ENCODE results near the gene MRPL11. TPM values are rescaled to one million over a fixed set of nuclear protein-coding genes. Genes with fewer than 3 reads are reported as not detected.

The MRPL11 gene
- total RNA-seq, 1 donor from 2014 or later = 53.8 TPM

DNA sequence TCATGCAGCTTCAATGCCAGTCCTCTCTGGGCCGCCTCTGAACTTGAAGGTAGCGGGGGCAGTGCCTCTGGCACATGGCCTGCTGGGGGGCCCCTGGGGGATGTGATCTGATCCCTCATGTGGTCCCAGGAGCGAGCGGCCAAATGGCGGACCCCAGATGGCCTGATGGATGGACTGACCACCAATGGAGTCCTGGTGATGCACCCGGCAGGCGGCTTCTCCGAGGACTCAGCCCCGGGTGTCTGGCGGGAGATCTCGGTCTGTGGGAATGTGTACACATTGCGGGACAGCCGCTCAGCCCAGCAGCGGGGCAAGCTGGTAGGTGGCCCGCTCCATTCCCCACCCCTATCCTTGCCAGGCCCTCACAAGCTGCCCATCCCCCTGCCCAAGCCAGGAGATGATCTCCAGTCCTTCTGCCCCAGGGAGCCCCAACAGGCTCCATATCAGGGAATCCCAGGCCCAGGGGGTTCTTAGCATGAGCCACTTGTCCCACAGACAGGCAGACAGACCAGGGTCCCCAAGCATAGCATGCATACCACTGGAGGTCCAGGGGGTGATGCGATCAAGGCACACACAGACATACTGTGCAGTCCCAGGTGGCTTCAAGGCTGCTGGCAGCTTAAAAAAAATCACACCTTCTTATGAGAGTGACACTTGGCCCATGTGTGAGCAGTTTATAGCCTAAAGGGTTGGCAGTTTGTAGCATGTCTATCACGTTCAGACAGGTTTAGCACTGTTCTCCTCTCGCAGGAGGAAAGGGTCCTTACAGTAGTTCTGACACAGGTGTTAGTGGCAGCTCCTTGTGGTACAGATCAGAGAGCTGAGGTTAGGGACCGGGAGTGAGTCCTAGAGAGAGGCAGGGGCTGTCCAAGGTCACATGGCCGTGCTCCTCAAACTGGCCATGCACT lies 35.2 kb upstream of the MRPL11 start:
- no peaks in the 10 kb centered on the region for H3K27me3 ChIP-seq (ENCODE audit: low read depth)

DNA sequence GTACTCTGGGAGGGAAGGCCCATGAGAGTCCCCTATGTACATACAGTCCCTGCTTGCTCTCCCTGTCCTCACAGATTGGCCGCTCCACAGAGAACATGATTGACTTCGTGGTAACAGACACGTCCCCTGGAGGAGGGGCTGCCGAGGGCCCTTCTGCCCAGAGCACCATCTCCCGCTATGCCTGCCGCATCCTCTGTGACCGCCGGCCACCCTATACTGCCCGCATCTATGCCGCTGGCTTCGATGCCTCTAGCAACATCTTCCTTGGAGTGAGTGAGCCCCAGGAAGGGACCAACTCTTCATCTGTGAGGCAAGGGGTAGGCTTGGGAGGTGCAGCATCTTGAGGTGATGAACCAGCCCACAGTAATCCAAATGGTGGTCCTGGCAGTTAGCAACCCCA lies 34.5 kb upstream of the MRPL11 start:
- H3K4me3 ChIP-seq = no peak overlapping the region
- no peak for DNase-seq
- H3K27ac ChIP-seq (replicated peaks) = no peak overlapping the region
- no peaks in the 10 kb centered on the region for H3K9me3 ChIP-seq (replicated peaks)
- H3K4me1 ChIP-seq = peaks cover 3% of the 10 kb centered on the region
- intact Hi-C loops (cut with micrococcal nuclease) = no loop called here
- TF ChIP-seq, protein P1, sequence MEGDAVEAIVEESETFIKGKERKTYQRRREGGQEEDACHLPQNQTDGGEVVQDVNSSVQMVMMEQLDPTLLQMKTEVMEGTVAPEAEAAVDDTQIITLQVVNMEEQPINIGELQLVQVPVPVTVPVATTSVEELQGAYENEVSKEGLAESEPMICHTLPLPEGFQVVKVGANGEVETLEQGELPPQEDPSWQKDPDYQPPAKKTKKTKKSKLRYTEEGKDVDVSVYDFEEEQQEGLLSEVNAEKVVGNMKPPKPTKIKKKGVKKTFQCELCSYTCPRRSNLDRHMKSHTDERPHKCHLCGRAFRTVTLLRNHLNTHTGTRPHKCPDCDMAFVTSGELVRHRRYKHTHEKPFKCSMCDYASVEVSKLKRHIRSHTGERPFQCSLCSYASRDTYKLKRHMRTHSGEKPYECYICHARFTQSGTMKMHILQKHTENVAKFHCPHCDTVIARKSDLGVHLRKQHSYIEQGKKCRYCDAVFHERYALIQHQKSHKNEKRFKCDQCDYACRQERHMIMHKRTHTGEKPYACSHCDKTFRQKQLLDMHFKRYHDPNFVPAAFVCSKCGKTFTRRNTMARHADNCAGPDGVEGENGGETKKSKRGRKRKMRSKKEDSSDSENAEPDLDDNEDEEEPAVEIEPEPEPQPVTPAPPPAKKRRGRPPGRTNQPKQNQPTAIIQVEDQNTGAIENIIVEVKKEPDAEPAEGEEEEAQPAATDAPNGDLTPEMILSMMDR (IDR thresholded peaks at IDR 0.05; ENCODE audit: borderline replicate concordance) = no peak
- no peaks in the 10 kb centered on the region for H3K27me3 ChIP-seq (ENCODE audit: low read depth)
- H3K36me3 ChIP-seq = peaks cover 45% of the 10 kb centered on the region

More for the DNA sequence above, 35.2 kb upstream of the MRPL11 start:
- DNase-seq = no peak
- no peak overlapping the region for H3K27ac ChIP-seq (replicated peaks)
- no peak overlapping the region for H3K4me3 ChIP-seq
- peaks cover 8% of the 10 kb centered on the region for H3K4me1 ChIP-seq
- TF ChIP-seq, protein P1 (IDR thresholded peaks at IDR 0.05; ENCODE audit: borderline replicate concordance) = no peak
- H3K36me3 ChIP-seq = peaks cover 45% of the 10 kb centered on the region
- intact Hi-C loops (cut with micrococcal nuclease) = no loop called here
- no peaks in the 10 kb centered on the region for H3K9me3 ChIP-seq (replicated peaks)

DNA sequence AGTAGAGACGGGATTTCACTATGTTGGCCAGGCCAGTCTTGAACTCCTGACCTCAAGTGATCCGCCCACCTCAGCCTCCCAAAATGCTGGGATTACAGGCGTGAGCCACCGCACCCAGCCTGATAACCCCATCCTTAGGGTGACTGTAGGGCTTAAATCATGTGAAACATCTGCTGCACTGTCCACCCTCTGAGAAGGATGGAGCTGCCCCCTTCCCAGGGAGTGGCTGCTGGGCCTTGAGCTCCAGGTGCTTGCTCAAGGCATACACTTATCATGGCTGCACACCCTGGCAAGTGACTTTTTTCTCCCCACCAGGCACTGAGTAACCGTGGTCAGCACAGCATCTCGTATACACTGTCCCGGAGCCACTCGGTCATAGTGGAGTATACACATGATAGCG lies 33.4 kb upstream of the MRPL11 start:
- peaks cover 13% of the 10 kb centered on the region for H3K4me1 ChIP-seq
- peaks cover 45% of the 10 kb centered on the region for H3K36me3 ChIP-seq
- H3K27ac ChIP-seq (replicated peaks) = no peak overlapping the region
- H3K9me3 ChIP-seq (replicated peaks) = no peaks in the 10 kb centered on the region
- DNase-seq = no peak
- H3K4me3 ChIP-seq = no peak overlapping the region
- intact Hi-C loops (cut with micrococcal nuclease) = no loop called here
- H3K27me3 ChIP-seq (ENCODE audit: low read depth) = no peaks in the 10 kb centered on the region
- TF ChIP-seq, protein P1 (IDR thresholded peaks at IDR 0.05; ENCODE audit: borderline replicate concordance) = no peak

DNA sequence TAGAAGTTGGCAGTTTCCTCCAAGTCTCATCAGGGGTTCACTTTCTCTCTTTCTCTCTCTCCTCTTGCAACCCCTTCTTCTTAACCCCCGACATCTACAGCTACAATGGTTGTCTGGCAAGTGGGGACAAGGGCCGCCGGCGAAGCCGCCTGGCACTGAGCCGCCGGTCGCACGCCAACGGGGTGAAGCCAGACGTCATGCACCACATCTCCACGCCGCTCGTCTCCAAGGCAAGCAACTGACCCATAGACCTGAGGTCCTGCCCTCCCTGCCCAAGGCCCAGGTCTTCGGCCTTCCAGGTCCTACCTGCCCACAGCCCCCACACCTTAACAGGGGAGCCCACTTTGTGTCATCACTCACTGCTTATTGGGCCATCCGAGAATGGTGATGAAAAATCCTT lies 32.5 kb upstream of the MRPL11 start:
- TF ChIP-seq, protein P1 (IDR thresholded peaks at IDR 0.05; ENCODE audit: borderline replicate concordance) = no peak
- Histone ChIP-seq H3K36me3 (peaks cover 45% of the 10 kb centered on the region), H3K27me3 (ENCODE audit: low read depth) (no peaks in the 10 kb centered on the region), H3K9me3 (replicated peaks) (no peaks in the 10 kb centered on the region), H3K4me3 (no peak overlapping the region), H3K4me1 (peaks cover 17% of the 10 kb centered on the region), H3K27ac (replicated peaks) (no peak overlapping the region)
- DNase-seq = no peak
- intact Hi-C loops (cut with micrococcal nuclease) = no loop called here

DNA sequence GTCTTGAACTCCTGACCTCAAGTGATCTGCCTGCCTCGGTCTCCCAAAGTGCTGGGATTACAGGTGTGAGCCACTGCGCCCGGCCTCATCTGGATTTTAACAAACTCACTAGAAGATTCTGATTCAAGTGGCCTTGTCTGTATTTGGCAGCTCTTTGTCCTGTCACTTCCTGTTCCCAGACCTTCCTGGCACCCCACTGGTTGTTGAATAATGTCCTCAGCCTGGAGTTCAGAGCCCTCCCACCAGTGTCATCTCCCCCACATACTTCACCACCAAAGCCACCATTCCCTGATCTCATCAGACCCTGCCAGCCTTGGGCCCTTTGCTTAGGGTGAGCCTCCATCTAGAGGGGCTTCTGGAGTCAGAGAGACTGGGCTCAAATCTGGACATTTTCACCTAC lies 31.4 kb upstream of the MRPL11 start:
- H3K36me3 ChIP-seq = peaks cover 35% of the 10 kb centered on the region
- H3K27me3 ChIP-seq (ENCODE audit: low read depth) = no peaks in the 10 kb centered on the region
- H3K4me1 ChIP-seq = peaks cover 28% of the 10 kb centered on the region
- DNase-seq = no peak
- TF ChIP-seq, protein P1 (IDR thresholded peaks at IDR 0.05; ENCODE audit: borderline replicate concordance) = no peak
- intact Hi-C loops (cut with micrococcal nuclease) = no loop called here
- H3K9me3 ChIP-seq (replicated peaks) = no peaks in the 10 kb centered on the region
- H3K27ac ChIP-seq (replicated peaks) = no peak overlapping the region
- H3K4me3 ChIP-seq = no peak overlapping the region
